A549 (cell line): ENCODE measurements around the gene UBA52. TPM values are rescaled to one million over a fixed set of nuclear protein-coding genes. Genes with fewer than 3 reads are reported as not detected.

Source experiments
- ATAC-seq, 2 experiments: fragments of 200-7000 bp in 1 of 2; fragments of >200 bp in 1 of 2; cut with Nextera tagmentation in 1 of 2; cut with Tn5 transposase in 1 of 2; 3 replicates each; pipeline versions ENCODE4 v1.8.0 to v1.9.1; 2018 to 2020; ENCODE audit warnings: mild to moderate bottlenecking in 1 of 2, moderate library complexity in 1 of 2
- CTCF ChIA-PET: fragments of 300-600 bp; sonication (Branson Sonifier 250); formaldehyde crosslinking; extraction: SDS; loops from one replicate; lab custom pipeline; 2021; ENCODE audit warnings: antibody characterized with exemption, inconsistent platforms; lab: Yijun Ruan, JAX
- POLR2A ChIA-PET: fragments of 350-600 bp; formaldehyde crosslinking; extraction: SDS; loops from one replicate; lab custom pipeline; 2021; ENCODE audit warnings: antibody characterized with exemption, inconsistent platforms; lab: Yijun Ruan, JAX
- DNase-seq, 2 experiments: peaks; one replicate each; pipeline versions ENCODE4 v3.0.0 to v3.0.0-alpha.2; 2011 to 2016; ENCODE audit warnings: low read depth in 1 of 2, low spot score in 1 of 2
- FAIRE-seq: peaks from 2 replicates; lab custom pipeline; 2011; peaks lifted over from hg19 to GRCh38; lab: Jason Lieb, UNC
- H3K27ac ChIP-seq, 2 experiments: fragments of >200 bp; sonication (Bioruptor Twin); formaldehyde crosslinking; 3 replicates each; pipeline ENCODE4 v1.5.1; 2016 to 2017
- H3K4me1 ChIP-seq: fragments of >200 bp; sonication (Bioruptor Twin); formaldehyde crosslinking; 3 replicates; pipeline ENCODE4 v1.6.1; 2016
- H3K4me2 ChIP-seq: fragments of >200 bp; sonication (Bioruptor Twin); formaldehyde crosslinking; 3 replicates; pipeline ENCODE4 v1.6.1; 2016
- H3K4me3 ChIP-seq: fragments of >200 bp; sonication (Bioruptor Twin); formaldehyde crosslinking; 3 replicates; pipeline ENCODE4 v1.5.1; 2016
- H3K9me3 ChIP-seq: fragments of >200 bp; sonication (Bioruptor Twin); formaldehyde crosslinking; 3 replicates; pipeline ENCODE4 v1.6.1; 2016
- BHLHE40 ChIP-seq: IDR thresholded peaks from 2 replicates; pipeline ENCODE4 v1.6.1; 2012; ENCODE audit warnings: low read depth, low read length, inconsistent platforms
- CBX2 ChIP-seq: fragments of 200-600 bp; sonication (generic); IDR thresholded peaks from 2 replicates; pipeline ENCODE4 v1.6.1; 2016; ENCODE audit warnings: low read depth, mild to moderate bottlenecking, borderline replicate concordance
- CEBPB ChIP-seq, 2 experiments: fragments of >200 bp in 1 of 2; sonication (Bioruptor Twin) in 1 of 2; formaldehyde crosslinking in 1 of 2; IDR thresholded peaks; 2 replicates each; pipeline ENCODE4 v1.6.1; 2012 to 2016
- CHD4 ChIP-seq: fragments of 200-600 bp; sonication (generic); IDR thresholded peaks from 2 replicates; pipeline ENCODE4 v1.6.1; 2016; ENCODE audit warnings: antibody characterized with exemption, mild to moderate bottlenecking, borderline replicate concordance
- CTCF ChIP-seq: fragments of >200 bp; sonication (Bioruptor Twin); formaldehyde crosslinking; IDR thresholded peaks from 3 replicates; pipeline ENCODE4 v1.5.1; 2016
- E2F6 ChIP-seq: IDR thresholded peaks from 2 replicates; pipeline ENCODE4 v1.6.1; 2012; ENCODE audit warnings: low read depth, borderline replicate concordance
- EP300 ChIP-seq, 2 experiments: fragments of >200 bp; sonication (Bioruptor Twin); formaldehyde crosslinking; IDR thresholded peaks; 2 replicates in 1 of 2; 3 replicates in 1 of 2; pipeline ENCODE4 v1.6.1; 2016 to 2017
- FOSL2 ChIP-seq, 2 experiments: fragments of 450-650 bp in 1 of 2; fragments of >200 bp in 1 of 2; sonication (Bioruptor Twin) in 1 of 2; formaldehyde crosslinking; IDR thresholded peaks; 2 replicates each; pipeline versions ENCODE4 v1.5.0 to v1.6.1; 2016 to 2020; ENCODE audit warnings: mild to moderate bottlenecking in 1 of 2, moderate library complexity in 1 of 2
- GATA3 ChIP-seq: IDR thresholded peaks from 2 replicates; pipeline ENCODE4 v1.6.1; 2012; ENCODE audit warnings: borderline replicate concordance
- HMGXB4 ChIP-seq: fragments of 250-450 bp; sonication (Bioruptor Pico); IDR thresholded peaks from 2 replicates; pipeline ENCODE4 v1.5.0; 2021; ENCODE audit warnings: mild to moderate bottlenecking, moderate library complexity, borderline replicate concordance
- HOXB13 ChIP-seq: fragments of 250-450 bp; sonication (Bioruptor Pico); IDR thresholded peaks from 2 replicates; pipeline ENCODE4 v1.5.0; 2020; ENCODE audit warnings: low read depth, mild to moderate bottlenecking, moderate library complexity
- HOXB5 ChIP-seq: fragments of 250-450 bp; sonication (Bioruptor Pico); IDR thresholded peaks from 2 replicates; pipeline ENCODE4 v1.5.0; 2020; ENCODE audit warnings: mild to moderate bottlenecking, moderate library complexity
- JUNB ChIP-seq: fragments of >200 bp; sonication (Bioruptor Twin); formaldehyde crosslinking; IDR thresholded peaks from 2 replicates; pipeline ENCODE4 v1.6.1; 2016
- MYC ChIP-seq: IDR thresholded peaks from 2 replicates; pipeline ENCODE4 v1.6.1; 2012; ENCODE audit warnings: mild to moderate bottlenecking, inconsistent platforms, low read length, improper control_type of control experiment, borderline replicate concordance
- NPAS2 ChIP-seq: fragments of 250-450 bp; sonication (Bioruptor Pico); IDR thresholded peaks from 2 replicates; pipeline ENCODE4 v1.8.0; 2022; ENCODE audit warnings: mild to moderate bottlenecking, moderate library complexity, borderline replicate concordance
- PHF8 ChIP-seq: fragments of 200-600 bp; sonication (generic); IDR thresholded peaks from 2 replicates; pipeline ENCODE4 v1.6.1; 2016; ENCODE audit warnings: low read depth, mild to moderate bottlenecking, antibody characterized with exemption, moderate library complexity, borderline replicate concordance
- POLR2AphosphoS2 ChIP-seq: conservative IDR thresholded peaks from 2 replicates; pipeline ENCODE4 v1.6.1; 2012; ENCODE audit warnings: low read length, improper control_type of control experiment, inconsistent platforms
- RCOR1 ChIP-seq: fragments of 150-350 bp; IDR thresholded peaks from 2 replicates; pipeline ENCODE4 v1.6.1; 2014; ENCODE audit warnings: antibody characterized with exemption, low read length, low read depth
- REST ChIP-seq: fragments of 200-600 bp; sonication (generic); IDR thresholded peaks from 2 replicates; pipeline ENCODE4 v1.6.1; 2016; ENCODE audit warnings: antibody characterized with exemption, mild to moderate bottlenecking, moderate library complexity
- SMC3 ChIP-seq: fragments of >200 bp; sonication (Bioruptor Twin); formaldehyde crosslinking; IDR thresholded peaks from 3 replicates; pipeline ENCODE4 v1.6.1; 2018; ENCODE audit warnings: inconsistent platforms
- TP53 ChIP-seq: fragments of 250-450 bp; sonication (Bioruptor Pico); IDR thresholded peaks from 2 replicates; pipeline ENCODE4 v1.5.0; 2021; ENCODE audit warnings: mild to moderate bottlenecking, moderate library complexity
- USF2 ChIP-seq: fragments of 450-650 bp; IDR thresholded peaks from 2 replicates; pipeline ENCODE4 v1.6.1; 2014; ENCODE audit warnings: antibody characterized with exemption
- ZC3H11A ChIP-seq: fragments of 450-650 bp; IDR thresholded peaks from 2 replicates; pipeline ENCODE4 v1.6.1; 2014; ENCODE audit warnings: antibody characterized with exemption, mild to moderate bottlenecking
- WGBS: methylation state at CpG from one replicate; pipeline ENCODE4 v1.1.6; 2017; ENCODE audit errors: missing lambda C conversion rate; 5-methylcytosine and 5-hydroxymethylcytosine counted together
- polyA plus RNA-seq, 4 experiments: library from polyadenylated mRNA; depleted of rRNA in 3 of 4; stranded (reverse); fragments of >200 nt; fragmentation: RNase III in 1 of 4; extraction: RNeasy Plus Mini Kit Qiagen cat#74134 plus additional on column Dnase treatment in 1 of 4; gene quantifications; 2 replicates in 3 of 4; 3 replicates in 1 of 4; pipeline ENCODE4 v1.2.3, GENCODE V29; 2011 to 2017
- TF ChIP-seq, protein P1 (sequence below): IDR thresholded peaks from 2 replicates; pipeline ENCODE4 v1.6.1; 2012

Gene UBA52
- polyA plus RNA-seq, 2 of the 4 experiments (the other 2 are of a cell fraction) = 888 to 942 TPM

GRCh38 chr19:18612772-18613588 is 41.3 kb downstream of the UBA52 start, which contains the start of gene TMEM59L:
TSS of gene TMEM59L (plus strand) at chr19:18612870. CDS start at chr19:18612959, 89 bp downstream.
- ChIA-PET CTCF (interaction anchor here (0.8 to 1.5 kb wide), 6 partner anchors 14 to 64 kb away, joined by 3 to 5 read pairs (median 4); no protein-coding TSS in a partner anchor), POLR2A (interaction anchor here (1.0 kb wide), 1 partner anchor 24 kb away, joined by 3 read pairs; no protein-coding TSS in a partner anchor)
- peak within 1 kb of the TSS; percentile 53 for H3K4me3 ChIP-seq
- no peak for DNase-seq
- FAIRE-seq = no peak
- ATAC-seq = peak; percentile 26 to 33; a peak in 2 of 6 replicates
- TF ChIP-seq CBX2 (no peak), CEBPB (IDR thresholded peaks at IDR 0.05) (no peak), FOSL2 (IDR thresholded peaks at IDR 0.05) (no peak), FOSL2 (CRISPR knock-in tag; IDR thresholded peaks at IDR 0.05) (no peak), EP300 (IDR thresholded peaks at IDR 0.05) (no peak), USF2 (no peak), CTCF (no peak), GATA3 (no peak), TP53 (CRISPR knock-in tag) (no peak), BHLHE40 (no peak), HMGXB4 (CRISPR knock-in tag) (no peak), NPAS2 (CRISPR knock-in tag) (no peak), E2F6 (no peak), CHD4 (no peak), PHF8 (no peak), HOXB5 (CRISPR knock-in tag) (no peak), MYC (no peak), HOXB13 (CRISPR knock-in tag) (no peak)
- TF ChIP-seq, protein P1, sequence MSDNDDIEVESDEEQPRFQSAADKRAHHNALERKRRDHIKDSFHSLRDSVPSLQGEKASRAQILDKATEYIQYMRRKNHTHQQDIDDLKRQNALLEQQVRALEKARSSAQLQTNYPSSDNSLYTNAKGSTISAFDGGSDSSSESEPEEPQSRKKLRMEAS = no peak
- peak within 1 kb of the TSS; percentile 90 for H3K4me2 ChIP-seq
- H3K9me3 ChIP-seq = no peaks in the 10 kb centered on the region
- peaks cover 16% of the 10 kb centered on the region; the same call in 2 of the 3 replicates for H3K4me1 ChIP-seq
- H3K27ac ChIP-seq = peak within 1 kb of the TSS; percentile 25 to 82; a peak in 4 of 6 replicates
- 57% methylated on average over 3 of the region's 70 CpGs for WGBS

GRCh38 chr19:18613589-18614234 is 42.1 kb downstream of the UBA52 start:
- ATAC-seq = no peak
- FAIRE-seq = no peak
- Histone ChIP-seq H3K4me2 (peak overlapping the region; percentile 90), H3K27ac (no peak overlapping the region), H3K9me3 (no peaks in the 10 kb centered on the region), H3K4me1 (peaks cover 14% of the 10 kb centered on the region; the same call in 2 of the 3 replicates), H3K4me3 (no peak overlapping the region)
- WGBS = 73% methylated on average over 7 of the region's 23 CpGs
- ChIA-PET POLR2A (no interaction called here), CTCF (interaction anchor here (1.2 kb wide), 2 partner anchors 17 to 63 kb away, joined by 3 to 4 read pairs; no protein-coding TSS in a partner anchor)
- DNase-seq = no peak
- TF ChIP-seq JUNB (no peak), RCOR1 (no peak), REST (no peak), BHLHE40 (no peak), PHF8 (no peak), SMC3 (no peak), ZC3H11A (no peak), USF2 (no peak), POLR2AphosphoS2 (no peak)
